GM23338 (cell line): ENCODE data around the gene ERC2. TPM values are rescaled to one million over a fixed set of nuclear protein-coding genes. Genes with fewer than 3 reads are reported as not detected.

Experiments used
- ATAC-seq: fragments of 200-7000 bp; cut with Tn5 transposase; 3 replicates; pipeline ENCODE4 v1.9.1; 2020
- DNase-seq: peaks from one replicate; pipeline ENCODE4 v3.0.0-alpha.2; 2015; ENCODE audit warnings: low spot score
- H2AFZ ChIP-seq: fragments of 200-600 bp; sonication (generic); 2 replicates; pipeline ENCODE4 v1.8.0; 2016; ENCODE audit warnings: antibody characterized with exemption, mild to moderate bottlenecking, moderate library complexity
- H3F3A ChIP-seq: fragments of 200-600 bp; sonication (generic); replicated peaks from 2 replicates; pipeline ENCODE4 v1.8.0; 2017; ENCODE audit warnings: antibody characterized with exemption, mixed run types, low read depth
- H3K27ac ChIP-seq: fragments of 200-600 bp; sonication (generic); 2 replicates; pipeline ENCODE4 v1.6.1; 2016; ENCODE audit warnings: low read depth
- H3K27me3 ChIP-seq: fragments of 200-600 bp; sonication (generic); 2 replicates; pipeline ENCODE4 v1.8.0; 2016; ENCODE audit warnings: mild to moderate bottlenecking, mixed run types, moderate library complexity; ENCODE audit not compliant: insufficient read depth
- H3K36me3 ChIP-seq: fragments of 200-600 bp; sonication (generic); 2 replicates; pipeline ENCODE4 v1.8.0; 2016; ENCODE audit warnings: mild to moderate bottlenecking; ENCODE audit not compliant: insufficient read depth
- H3K4me1 ChIP-seq: fragments of 200-600 bp; sonication (generic); 2 replicates; pipeline ENCODE4 v1.8.0; 2016; ENCODE audit warnings: mild to moderate bottlenecking, moderate library complexity; ENCODE audit not compliant: insufficient read depth
- H3K4me2 ChIP-seq: fragments of 200-600 bp; sonication (generic); 2 replicates; pipeline ENCODE4 v1.7.1; 2017; ENCODE audit warnings: mixed run types
- H3K4me3 ChIP-seq: fragments of 200-600 bp; sonication (generic); 2 replicates; pipeline ENCODE4 v1.6.1; 2016; ENCODE audit warnings: mixed run types
- H3K79me2 ChIP-seq: fragments of 200-600 bp; sonication (generic); replicated peaks from 2 replicates; pipeline ENCODE4 v1.8.0; 2017; ENCODE audit warnings: mild to moderate bottlenecking; ENCODE audit not compliant: insufficient read depth
- H3K9me2 ChIP-seq: fragments of 200-600 bp; sonication (generic); 2 replicates; pipeline ENCODE4 v1.8.0; 2017; ENCODE audit not compliant: insufficient read depth
- H4K20me1 ChIP-seq: fragments of 200-600 bp; sonication (generic); replicated peaks from 2 replicates; pipeline ENCODE4 v1.8.0; 2017; ENCODE audit warnings: mild to moderate bottlenecking; ENCODE audit not compliant: insufficient read depth
- H3K27ac Mint-ChIP-seq: 2 replicates; pipeline ENCODE4 v1.8.0; 2020; ENCODE audit warnings: inconsistent platforms, mild to moderate bottlenecking, moderate library complexity, mixed read lengths
- H3K27me3 Mint-ChIP-seq: 3 replicates; pipeline ENCODE4 v1.8.0; 2022; ENCODE audit warnings: low read depth, mild to moderate bottlenecking, moderate library complexity, mixed read lengths, inconsistent platforms; ENCODE audit not compliant: insufficient read depth, poor library complexity
- H3K36me3 Mint-ChIP-seq: 3 replicates; pipeline ENCODE4 v1.8.0; 2021; ENCODE audit warnings: low read depth, mild to moderate bottlenecking, inconsistent platforms, moderate library complexity, mixed read lengths
- H3K4me1 Mint-ChIP-seq: 3 replicates; pipeline ENCODE4 v1.8.0; 2020; ENCODE audit warnings: mild to moderate bottlenecking, inconsistent platforms, mixed read lengths
- H3K4me3 Mint-ChIP-seq: 3 replicates; pipeline ENCODE4 v1.8.0; 2021; ENCODE audit warnings: moderate library complexity, mild to moderate bottlenecking, inconsistent platforms, mixed read lengths
- H3K9me3 Mint-ChIP-seq: 3 replicates; pipeline ENCODE4 v1.8.0; 2020; ENCODE audit warnings: moderate library complexity, mild to moderate bottlenecking, inconsistent platforms, mixed read lengths
- EZH2phosphoT487 ChIP-seq: fragments of 200-600 bp; sonication (generic); IDR thresholded peaks from one replicate; pipeline ENCODE4 v1.8.1; 2018; ENCODE audit warnings: antibody characterized with exemption; ENCODE audit not compliant: unreplicated experiment
- JUNB ChIP-seq: IDR thresholded peaks from one replicate; pipeline ENCODE4 v1.6.1; 2016; ENCODE audit warnings: antibody characterized with exemption; ENCODE audit not compliant: unreplicated experiment
- NANOG ChIP-seq: IDR thresholded peaks from 2 replicates; pipeline ENCODE4 v1.6.1; 2016; ENCODE audit warnings: antibody characterized with exemption, borderline replicate concordance
- STAT1 ChIP-seq: IDR thresholded peaks from one replicate; pipeline ENCODE4 v1.6.1; 2016; ENCODE audit warnings: antibody characterized with exemption; ENCODE audit not compliant: unreplicated experiment
- polyA plus RNA-seq: library from polyadenylated mRNA; unstranded; fragments of >200 nt; fragmentation: Nextera tagmentation; extraction: Ambion mirVana; gene quantifications from 2 replicates; pipeline ENCODE4 v1.2.1, GENCODE V29; 2016
- total RNA-seq: library from RNA; depleted of rRNA; stranded (reverse); fragments of >200 nt; shearing (Covaris generic); gene quantifications from 2 replicates; pipeline ENCODE4 v1.2.3, GENCODE V29; 2014
- TF ChIP-seq, protein P1 (sequence below): IDR thresholded peaks from 2 replicates; pipeline ENCODE4 v1.6.1; 2016; ENCODE audit warnings: antibody characterized with exemption
- TF ChIP-seq, protein P2 (sequence below): fragments of 250-450 bp; sonication (Bioruptor Pico); IDR thresholded peaks from 2 replicates; pipeline ENCODE4 v1.5.0; 2020; ENCODE audit warnings: mild to moderate bottlenecking, moderate library complexity
- TF ChIP-seq, protein P3 (sequence below): IDR thresholded peaks from one replicate; pipeline ENCODE4 v1.6.1; 2018; ENCODE audit warnings: antibody characterized with exemption; ENCODE audit not compliant: unreplicated experiment

The ERC2 gene
- total and polyA plus RNA-seq, 2 experiments from 2014 or later, result 11.8 to 13.7 TPM

DNA sequence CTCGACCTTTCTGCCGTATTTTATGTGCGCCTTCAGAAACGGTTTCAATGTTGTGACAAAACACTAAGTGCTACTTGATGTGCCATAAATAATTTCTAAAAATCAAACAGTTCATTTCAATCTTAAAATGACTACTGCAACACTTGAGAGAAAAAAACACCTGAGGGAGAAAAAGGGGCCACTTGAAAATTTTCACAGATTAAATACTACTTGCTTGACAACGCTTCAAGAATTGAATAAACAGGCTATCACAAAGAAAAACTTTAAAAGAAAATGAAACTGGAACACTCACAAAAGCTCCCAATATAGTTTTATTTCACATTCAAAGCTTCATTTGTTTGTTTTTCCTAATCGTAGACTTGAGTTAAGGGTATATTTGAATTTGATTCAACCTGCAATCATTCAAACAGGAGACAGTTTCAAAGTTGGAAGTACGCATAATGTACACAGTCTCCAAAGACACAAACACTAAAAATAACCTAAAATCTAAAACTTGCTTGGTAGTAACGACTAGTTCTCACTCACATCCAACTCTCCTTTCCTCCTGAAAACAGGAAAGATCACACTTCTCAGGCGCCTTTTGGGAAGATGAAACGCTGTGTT, 380.7 kb downstream of the ERC2 start:
- Mint-ChIP-seq H3K4me3 (no peak overlapping the region), H3K36me3 (no peaks in the 10 kb centered on the region), H3K4me1 (no peaks in the 10 kb centered on the region), H3K9me3 (no peaks in the 10 kb centered on the region), H3K27me3 (no peaks in the 10 kb centered on the region), H3K27ac (no peak overlapping the region)
- Histone ChIP-seq H3K79me2 (no peaks in the 10 kb centered on the region), H4K20me1 (no peaks in the 10 kb centered on the region), H3K4me1 (no peaks in the 10 kb centered on the region; the same call in 1 of the 2 replicates), H3K4me2 (no peak overlapping the region), H2AFZ (no peak overlapping the region), H3K27me3 (no peaks in the 10 kb centered on the region), H3K4me3 (no peak overlapping the region), H3K36me3 (no peaks in the 10 kb centered on the region), H3K27ac (no peak overlapping the region), H3F3A (no peaks in the 10 kb centered on the region), H3K9me2 (no peaks in the 10 kb centered on the region; the same call in 1 of the 2 replicates)
- TF ChIP-seq, protein P1, sequence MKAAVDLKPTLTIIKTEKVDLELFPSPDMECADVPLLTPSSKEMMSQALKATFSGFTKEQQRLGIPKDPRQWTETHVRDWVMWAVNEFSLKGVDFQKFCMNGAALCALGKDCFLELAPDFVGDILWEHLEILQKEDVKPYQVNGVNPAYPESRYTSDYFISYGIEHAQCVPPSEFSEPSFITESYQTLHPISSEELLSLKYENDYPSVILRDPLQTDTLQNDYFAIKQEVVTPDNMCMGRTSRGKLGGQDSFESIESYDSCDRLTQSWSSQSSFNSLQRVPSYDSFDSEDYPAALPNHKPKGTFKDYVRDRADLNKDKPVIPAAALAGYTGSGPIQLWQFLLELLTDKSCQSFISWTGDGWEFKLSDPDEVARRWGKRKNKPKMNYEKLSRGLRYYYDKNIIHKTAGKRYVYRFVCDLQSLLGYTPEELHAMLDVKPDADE, result no peak
- TF ChIP-seq NANOG (no peak), EZH2phosphoT487 (no peak), JUNB (no peak), STAT1 (no peak)
- TF ChIP-seq, protein P2, sequence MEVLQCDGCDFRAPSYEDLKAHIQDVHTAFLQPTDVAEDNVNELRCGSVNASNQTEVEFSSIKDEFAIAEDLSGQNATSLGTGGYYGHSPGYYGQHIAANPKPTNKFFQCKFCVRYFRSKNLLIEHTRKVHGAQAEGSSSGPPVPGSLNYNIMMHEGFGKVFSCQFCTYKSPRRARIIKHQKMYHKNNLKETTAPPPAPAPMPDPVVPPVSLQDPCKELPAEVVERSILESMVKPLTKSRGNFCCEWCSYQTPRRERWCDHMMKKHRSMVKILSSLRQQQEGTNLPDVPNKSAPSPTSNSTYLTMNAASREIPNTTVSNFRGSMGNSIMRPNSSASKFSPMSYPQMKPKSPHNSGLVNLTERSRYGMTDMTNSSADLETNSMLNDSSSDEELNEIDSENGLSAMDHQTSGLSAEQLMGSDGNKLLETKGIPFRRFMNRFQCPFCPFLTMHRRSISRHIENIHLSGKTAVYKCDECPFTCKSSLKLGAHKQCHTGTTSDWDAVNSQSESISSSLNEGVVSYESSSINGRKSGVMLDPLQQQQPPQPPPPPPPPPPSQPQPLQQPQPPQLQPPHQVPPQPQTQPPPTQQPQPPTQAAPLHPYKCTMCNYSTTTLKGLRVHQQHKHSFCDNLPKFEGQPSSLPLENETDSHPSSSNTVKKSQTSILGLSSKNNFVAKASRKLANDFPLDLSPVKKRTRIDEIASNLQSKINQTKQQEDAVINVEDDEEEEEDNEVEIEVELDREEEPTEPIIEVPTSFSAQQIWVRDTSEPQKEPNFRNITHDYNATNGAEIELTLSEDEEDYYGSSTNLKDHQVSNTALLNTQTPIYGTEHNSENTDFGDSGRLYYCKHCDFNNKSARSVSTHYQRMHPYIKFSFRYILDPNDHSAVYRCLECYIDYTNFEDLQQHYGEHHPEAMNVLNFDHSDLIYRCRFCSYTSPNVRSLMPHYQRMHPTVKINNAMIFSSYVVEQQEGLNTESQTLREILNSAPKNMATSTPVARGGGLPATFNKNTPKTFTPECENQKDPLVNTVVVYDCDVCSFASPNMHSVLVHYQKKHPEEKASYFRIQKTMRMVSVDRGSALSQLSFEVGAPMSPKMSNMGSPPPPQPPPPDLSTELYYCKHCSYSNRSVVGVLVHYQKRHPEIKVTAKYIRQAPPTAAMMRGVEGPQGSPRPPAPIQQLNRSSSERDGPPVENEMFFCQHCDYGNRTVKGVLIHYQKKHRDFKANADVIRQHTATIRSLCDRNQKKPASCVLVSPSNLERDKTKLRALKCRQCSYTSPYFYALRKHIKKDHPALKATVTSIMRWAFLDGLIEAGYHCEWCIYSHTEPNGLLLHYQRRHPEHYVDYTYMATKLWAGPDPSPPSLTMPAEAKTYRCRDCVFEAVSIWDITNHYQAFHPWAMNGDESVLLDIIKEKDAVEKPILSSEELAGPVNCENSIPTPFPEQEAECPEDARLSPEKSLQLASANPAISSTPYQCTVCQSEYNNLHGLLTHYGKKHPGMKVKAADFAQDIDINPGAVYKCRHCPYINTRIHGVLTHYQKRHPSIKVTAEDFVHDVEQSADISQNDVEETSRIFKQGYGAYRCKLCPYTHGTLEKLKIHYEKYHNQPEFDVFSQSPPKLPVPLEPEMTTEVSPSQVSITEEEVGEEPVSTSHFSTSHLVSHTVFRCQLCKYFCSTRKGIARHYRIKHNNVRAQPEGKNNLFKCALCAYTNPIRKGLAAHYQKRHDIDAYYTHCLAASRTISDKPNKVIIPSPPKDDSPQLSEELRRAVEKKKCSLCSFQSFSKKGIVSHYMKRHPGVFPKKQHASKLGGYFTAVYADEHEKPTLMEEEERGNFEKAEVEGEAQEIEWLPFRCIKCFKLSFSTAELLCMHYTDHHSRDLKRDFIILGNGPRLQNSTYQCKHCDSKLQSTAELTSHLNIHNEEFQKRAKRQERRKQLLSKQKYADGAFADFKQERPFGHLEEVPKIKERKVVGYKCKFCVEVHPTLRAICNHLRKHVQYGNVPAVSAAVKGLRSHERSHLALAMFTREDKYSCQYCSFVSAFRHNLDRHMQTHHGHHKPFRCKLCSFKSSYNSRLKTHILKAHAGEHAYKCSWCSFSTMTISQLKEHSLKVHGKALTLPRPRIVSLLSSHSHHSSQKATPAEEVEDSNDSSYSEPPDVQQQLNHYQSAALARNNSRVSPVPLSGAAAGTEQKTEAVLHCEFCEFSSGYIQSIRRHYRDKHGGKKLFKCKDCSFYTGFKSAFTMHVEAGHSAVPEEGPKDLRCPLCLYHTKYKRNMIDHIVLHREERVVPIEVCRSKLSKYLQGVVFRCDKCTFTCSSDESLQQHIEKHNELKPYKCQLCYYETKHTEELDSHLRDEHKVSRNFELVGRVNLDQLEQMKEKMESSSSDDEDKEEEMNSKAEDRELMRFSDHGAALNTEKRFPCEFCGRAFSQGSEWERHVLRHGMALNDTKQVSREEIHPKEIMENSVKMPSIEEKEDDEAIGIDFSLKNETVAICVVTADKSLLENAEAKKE (CRISPR knock-in tag), result no peak
- TF ChIP-seq, protein P3, sequence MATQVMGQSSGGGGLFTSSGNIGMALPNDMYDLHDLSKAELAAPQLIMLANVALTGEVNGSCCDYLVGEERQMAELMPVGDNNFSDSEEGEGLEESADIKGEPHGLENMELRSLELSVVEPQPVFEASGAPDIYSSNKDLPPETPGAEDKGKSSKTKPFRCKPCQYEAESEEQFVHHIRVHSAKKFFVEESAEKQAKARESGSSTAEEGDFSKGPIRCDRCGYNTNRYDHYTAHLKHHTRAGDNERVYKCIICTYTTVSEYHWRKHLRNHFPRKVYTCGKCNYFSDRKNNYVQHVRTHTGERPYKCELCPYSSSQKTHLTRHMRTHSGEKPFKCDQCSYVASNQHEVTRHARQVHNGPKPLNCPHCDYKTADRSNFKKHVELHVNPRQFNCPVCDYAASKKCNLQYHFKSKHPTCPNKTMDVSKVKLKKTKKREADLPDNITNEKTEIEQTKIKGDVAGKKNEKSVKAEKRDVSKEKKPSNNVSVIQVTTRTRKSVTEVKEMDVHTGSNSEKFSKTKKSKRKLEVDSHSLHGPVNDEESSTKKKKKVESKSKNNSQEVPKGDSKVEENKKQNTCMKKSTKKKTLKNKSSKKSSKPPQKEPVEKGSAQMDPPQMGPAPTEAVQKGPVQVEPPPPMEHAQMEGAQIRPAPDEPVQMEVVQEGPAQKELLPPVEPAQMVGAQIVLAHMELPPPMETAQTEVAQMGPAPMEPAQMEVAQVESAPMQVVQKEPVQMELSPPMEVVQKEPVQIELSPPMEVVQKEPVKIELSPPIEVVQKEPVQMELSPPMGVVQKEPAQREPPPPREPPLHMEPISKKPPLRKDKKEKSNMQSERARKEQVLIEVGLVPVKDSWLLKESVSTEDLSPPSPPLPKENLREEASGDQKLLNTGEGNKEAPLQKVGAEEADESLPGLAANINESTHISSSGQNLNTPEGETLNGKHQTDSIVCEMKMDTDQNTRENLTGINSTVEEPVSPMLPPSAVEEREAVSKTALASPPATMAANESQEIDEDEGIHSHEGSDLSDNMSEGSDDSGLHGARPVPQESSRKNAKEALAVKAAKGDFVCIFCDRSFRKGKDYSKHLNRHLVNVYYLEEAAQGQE, result no peak
- ATAC-seq (no peak), DNase-seq (no peak)
